Ureter (tissue), 1 donor: ENCODE results near the gene KIF16B. TPM values are rescaled to one million over a fixed set of nuclear protein-coding genes. Genes with fewer than 3 reads are reported as not detected.
"Not testable (repeated sequence)": the region's sequence is repeated elsewhere in the genome, so short reads cannot be mapped to it uniquely, and the experiment has no call there.

ENCODE experiments used
- DNase-seq: peaks from one replicate; pipeline ENCODE4 v3.0.0-alpha.2; 2020; ENCODE audit warnings: low spot score
- total RNA-seq: library from RNA; stranded (reverse); gene quantifications from one replicate; pipeline ENCODE4 v1.2.4, GENCODE V29; 2023
- donor health status: DM: yes; HTN: yes; CAD: no.

Gene KIF16B
- total RNA-seq, 1 donor from 2014 or later = 30.4 TPM

- no peak for DNase-seq
Measured at GRCh38 chr20:16595376-16595775, 22.1 kb upstream of the KIF16B start.

DNA sequence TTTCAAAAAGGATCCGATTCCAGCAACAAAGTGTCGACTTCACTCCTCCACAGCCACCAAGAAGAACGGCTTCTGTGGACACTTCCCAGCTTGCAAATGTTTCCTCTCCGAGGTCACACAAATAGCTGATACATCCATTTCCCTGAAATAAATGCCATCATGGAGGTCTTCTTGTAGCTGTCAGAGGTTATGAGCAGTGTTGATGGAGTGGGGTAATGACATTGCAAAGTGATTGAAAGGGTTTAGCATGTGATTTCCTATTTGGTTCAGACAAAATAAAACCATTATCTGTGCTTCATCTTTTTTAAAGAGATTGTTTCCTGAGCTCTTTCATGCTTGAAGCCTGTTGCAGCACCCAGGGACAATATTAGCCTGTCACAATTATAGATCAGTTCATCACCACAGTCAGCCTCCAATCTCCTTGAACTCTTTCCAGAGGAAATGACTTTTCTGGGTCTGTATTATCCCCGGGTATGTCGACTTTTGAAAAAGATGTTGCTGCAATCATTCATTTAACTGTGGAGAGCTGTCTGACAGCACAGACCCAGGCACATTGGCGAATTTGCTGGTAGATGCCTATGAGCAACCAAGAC, 16.9 kb upstream of the KIF16B start:
- DNase-seq = no peak

DNA sequence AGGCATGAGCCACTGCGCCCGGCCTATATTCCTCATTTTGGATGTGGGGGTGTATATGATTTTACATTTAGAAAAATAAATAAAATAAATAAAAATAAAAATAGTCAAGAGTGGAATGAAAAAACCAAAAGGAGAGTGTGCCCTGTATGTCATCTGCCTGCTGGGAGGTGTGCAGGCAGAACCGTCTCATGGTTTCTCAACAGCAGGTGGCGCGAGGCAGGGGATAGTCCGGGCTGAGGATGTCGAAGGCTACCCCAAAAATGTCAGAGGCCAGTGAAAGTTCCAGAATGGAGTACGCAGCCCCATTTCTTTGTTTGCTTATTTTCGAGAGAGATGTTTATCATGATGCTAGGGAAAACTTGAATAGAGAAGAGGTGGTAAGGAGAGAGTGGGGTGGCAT, 16.4 kb upstream of the KIF16B start:
- DNase-seq = no peak

- DNase-seq = no peak
Measured at GRCh38 chr20:16588241-16588640, 15.0 kb upstream of the KIF16B start.

DNA sequence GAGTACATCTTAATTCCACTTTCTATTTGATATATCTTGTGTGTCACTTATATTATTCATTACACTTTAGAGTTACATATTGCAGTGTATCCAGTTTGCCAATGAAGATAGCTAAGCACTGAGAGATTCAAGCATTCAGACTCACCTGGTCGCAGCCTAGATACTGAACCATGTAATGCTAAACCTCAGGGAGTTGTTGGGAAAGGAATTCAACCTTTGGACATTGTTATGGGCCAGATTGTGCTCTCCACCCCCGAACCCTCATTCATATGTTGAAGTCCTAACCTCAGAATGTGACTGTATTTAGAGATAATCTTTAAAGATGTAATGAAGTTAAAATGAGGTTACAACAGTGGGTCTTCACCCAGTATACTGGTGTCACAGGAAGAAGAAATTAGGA, 13.8 kb upstream of the KIF16B start:
- no peak for DNase-seq

DNA sequence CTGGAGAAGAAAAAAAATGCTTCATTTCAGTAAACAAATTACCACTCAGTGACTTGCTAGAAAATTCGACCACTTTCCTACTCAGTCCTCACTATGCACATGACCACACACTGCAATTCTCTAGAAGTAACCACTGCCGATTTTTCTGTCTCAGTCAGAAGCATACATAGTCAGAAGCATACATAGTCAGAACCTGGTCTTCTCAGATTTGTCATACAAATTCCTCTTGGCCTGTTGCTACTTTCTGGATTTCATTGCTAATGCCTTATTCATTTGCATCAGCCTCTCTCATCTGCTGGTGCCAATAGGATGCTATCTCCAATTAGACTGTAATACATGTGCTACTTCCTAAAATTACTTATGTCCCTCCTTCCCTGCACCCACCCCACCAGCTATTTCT, 10.2 kb upstream of the KIF16B start:
- DNase-seq = no peak

DNA sequence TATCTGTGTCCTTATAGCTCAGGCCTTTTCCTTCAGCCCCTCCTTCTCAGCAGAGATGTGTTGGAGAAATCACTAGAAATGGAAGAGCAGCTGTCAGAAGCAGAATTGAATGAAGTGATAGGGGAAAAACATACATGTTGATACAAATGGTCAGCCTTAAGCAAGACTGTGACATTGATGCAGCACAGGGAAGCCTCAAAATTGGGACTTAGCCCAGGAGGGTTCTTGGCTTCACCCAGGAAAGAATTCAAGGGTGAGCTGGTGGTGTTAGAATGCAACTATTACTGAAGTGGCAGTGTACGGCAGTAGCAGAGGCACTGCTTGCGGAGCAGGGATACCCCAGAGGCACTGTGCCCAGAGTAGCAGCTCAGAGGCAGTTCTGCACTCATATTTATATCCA, 8.0 kb upstream of the KIF16B start:
- DNase-seq = no peak

DNA sequence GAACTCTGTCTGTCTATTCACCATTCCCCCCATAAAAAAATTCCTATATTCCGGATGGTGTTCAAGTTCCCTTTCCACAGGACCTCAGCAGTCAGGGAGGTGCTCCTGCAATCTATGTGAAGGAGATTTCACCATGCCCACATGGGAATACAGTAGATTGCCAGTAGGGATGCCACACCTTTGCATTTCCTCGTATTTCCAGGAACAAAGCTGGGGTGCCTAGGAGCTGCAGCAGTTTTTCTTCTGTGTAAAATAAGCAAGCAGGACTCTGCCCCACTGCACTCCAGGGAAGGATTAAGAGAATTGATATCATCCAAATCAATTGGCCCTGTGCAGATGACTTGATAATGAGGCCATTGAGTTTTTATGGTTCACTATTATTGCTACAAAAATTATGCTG, 7.4 kb upstream of the KIF16B start:
- DNase-seq = no peak

GRCh38 chr20:16580147-16580546, 6.9 kb upstream of the KIF16B start:
- no peak for DNase-seq

GRCh38 chr20:16576219-16576618, 3.0 kb upstream of the KIF16B start:
- no peak for DNase-seq

GRCh38 chr20:16575390-16576140, 2.3 kb upstream of the KIF16B start:
- no peak for DNase-seq

DNA sequence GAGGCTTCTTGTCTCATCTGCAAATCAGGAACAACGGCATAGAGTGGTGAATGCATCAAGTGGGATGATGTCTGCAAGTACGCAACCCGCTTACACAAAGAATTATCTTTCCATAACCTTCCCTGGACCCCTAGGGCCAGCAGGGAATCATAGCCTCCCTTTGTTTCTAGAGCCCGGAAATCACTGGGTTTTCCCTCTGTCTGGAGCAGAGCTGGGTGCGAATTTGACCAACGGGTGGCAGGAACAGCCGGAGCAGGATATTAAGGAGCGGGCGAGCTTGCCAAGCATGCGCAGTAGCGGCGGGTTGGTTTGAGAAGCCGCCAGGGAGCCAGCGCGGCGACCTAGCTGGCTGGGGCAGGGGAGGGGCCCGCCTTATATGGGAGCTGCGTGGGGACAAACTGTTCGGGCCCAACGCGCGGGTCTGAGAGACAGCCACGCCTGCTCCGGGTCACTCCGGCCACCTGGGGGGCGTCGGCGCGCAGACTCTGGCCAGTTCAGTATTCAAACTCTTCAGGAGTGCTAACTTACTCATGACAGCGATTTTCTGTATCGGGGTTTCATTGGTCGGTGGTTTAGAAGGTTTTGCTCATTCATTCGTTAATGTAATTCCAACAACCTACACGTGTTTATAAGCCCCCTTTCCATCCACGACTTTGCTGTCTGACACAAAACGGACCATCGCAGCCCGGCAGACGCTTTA, 1.6 kb upstream of the KIF16B start:
- DNase-seq = peak; percentile 88

- DNase-seq = no peak
Measured at GRCh38 chr20:16571333-16571732, 1.9 kb downstream of the KIF16B start.

GRCh38 chr20:16569246-16570153, 3.7 kb downstream of the KIF16B start:
- no peak for DNase-seq

GRCh38 chr20:16566080-16566479, 7.2 kb downstream of the KIF16B start:
- no peak for DNase-seq

DNA sequence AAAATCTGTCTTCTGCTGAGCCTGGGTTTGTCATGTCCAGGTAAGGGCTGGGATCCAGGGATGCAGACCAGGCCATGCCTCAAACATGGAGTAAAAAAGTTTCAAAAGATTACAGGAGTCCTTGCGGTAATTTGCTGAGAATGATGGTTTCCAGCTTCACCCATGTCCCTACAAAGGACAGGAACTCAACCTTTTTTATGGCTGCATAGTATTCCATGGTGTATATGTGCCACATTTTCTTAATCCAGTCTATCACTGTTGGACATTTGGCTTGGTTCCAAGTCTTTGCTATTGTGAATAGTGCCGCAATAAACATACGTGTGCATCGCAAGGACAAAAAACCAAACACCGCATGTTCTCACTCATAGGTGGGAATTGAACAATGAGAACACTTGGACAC, 9.2 kb downstream of the KIF16B start:
- DNase-seq = not testable (repeated sequence)

DNA sequence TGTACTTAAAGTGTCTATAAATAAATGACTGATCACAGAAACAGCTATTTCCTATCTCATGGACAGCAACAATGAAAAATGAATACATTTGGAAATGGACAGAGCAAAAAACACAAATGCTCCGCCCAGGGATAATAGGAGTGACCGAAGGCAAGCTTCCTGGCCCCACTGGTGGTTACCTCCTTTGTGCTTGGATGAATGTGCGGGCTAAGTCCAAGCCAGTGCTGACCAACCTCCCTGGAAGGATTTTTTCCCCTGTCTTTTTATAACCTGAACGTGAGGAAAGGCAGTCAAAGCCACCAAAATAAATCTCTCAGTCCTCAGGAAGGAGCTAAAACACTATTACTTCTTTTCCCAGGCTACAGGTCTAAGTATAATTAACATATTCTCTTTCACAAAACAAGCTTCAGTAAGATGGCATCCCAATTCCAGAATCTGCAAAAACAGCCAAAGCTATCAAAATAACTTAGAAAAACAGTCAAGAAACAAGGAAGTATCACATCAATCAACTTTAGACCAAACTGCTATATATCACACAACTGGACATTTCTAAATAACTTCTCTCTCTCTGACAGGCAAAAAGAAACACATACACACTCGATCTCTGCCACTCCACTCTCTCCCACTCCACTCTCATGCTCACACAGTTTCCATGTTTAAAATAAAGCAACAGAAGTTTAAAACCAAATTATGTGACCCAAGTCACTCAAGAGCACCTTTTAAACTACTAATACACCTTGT, 10.0 kb downstream of the KIF16B start:
- no peak for DNase-seq

DNA sequence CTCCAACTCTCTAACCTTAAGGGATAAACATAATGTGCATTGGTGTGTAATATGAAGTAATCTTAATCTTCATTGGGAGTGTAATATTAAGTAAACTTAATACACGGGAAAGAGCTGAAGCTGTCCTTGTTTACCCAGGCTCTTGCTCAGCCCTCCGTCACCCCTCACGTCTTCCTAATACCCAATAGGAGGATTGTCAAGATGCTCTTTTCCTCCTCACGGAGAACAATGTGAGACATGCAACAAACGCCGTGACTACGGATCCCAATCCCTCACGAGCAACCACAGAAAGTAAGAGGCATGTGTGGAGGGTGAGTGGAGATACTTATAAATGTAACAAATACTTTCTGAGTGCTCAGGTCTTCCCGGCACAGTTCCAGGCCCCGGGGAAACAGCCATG, 11.0 kb downstream of the KIF16B start:
- DNase-seq = no peak

GRCh38 chr20:16560661-16561060, 12.6 kb downstream of the KIF16B start:
- no peak for DNase-seq

DNA sequence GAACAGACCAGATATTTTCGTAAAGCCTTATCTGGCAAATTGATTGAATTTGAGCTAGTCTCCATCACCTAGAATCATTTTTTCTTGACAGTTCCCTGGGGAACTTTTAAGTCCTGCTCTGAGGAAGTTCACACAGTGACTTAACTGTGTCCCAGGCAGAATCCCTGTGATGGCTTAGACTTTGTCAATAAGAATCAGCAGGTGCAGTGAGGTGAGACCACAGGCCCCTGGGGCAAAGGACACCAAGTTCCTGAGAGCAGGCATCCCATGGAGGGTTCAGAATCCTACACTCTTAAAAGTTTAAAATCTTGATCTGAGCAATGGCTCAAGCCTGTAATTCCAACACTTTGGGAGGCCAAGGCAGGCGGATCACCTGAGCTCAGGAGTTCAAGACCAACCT, 13.0 kb downstream of the KIF16B start:
- no peak for DNase-seq

- DNase-seq = no peak
Measured at GRCh38 chr20:16556301-16556700, 16.9 kb downstream of the KIF16B start.
